HG03439 (cell line): ENCODE measurements around the gene ITIH2.
"Not testable (repeated sequence)": the region's sequence is repeated elsewhere in the genome, so short reads cannot be mapped to it uniquely, and the experiment has no call there.

Source experiments
- ATAC-seq: cut with Tn5 transposase; IDR thresholded peaks from one replicate; pipeline ENCODE4 v1.9.1; 2021; ENCODE audit warnings: mild to moderate bottlenecking, moderate library complexity; ENCODE audit not compliant: unreplicated experiment

Gene ITIH2

GRCh38 chr10:7734821-7735220, 31.7 kb downstream of the ITIH2 start:
- ATAC-seq, result no peak

- no peak for ATAC-seq
Measured at GRCh38 chr10:7738536-7739407, 35.7 kb downstream of the ITIH2 start.

DNA sequence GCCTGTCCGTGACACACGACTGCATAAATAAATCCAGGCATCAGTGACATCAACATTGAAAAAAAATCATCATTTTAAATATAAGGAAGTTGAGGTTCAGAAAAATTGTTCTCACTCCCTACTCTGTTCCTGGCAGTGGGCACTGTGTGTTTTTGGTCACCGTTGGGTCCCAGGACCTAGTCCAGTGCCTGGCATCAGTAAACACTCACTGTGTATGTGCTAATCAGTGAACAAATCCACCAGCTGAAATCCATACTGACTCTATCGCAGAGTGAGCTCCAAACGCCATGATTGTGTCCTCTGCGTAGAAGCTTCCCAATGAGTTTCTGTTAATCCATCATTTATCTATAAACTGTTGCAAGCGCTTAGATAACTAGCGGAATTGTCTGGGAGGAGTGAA, 41.2 kb downstream of the ITIH2 start:
- ATAC-seq, result no peak

- ATAC-seq, result not testable (repeated sequence)
Measured at GRCh38 chr10:7748637-7749036, 45.5 kb downstream of the ITIH2 start.

DNA sequence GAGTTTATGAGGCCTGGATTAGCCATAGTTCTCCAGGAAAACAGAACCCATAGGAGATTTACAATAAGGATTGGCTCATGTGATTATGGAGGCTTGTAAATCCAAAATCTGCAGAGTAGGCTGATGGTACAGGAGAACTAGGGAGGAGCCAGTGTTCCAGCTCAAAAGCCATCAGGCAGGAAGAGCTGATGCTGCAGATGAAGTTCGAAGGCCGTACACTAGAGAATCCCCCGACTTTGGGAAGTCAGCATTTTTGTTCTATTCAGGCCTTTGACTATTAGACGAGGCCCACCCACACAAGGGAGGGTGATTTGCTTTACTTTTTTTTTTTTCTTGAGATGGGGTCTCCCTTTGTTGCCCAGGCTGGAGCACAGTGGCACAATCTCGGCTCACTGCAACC, 47.1 kb downstream of the ITIH2 start:
- ATAC-seq, result no peak

DNA sequence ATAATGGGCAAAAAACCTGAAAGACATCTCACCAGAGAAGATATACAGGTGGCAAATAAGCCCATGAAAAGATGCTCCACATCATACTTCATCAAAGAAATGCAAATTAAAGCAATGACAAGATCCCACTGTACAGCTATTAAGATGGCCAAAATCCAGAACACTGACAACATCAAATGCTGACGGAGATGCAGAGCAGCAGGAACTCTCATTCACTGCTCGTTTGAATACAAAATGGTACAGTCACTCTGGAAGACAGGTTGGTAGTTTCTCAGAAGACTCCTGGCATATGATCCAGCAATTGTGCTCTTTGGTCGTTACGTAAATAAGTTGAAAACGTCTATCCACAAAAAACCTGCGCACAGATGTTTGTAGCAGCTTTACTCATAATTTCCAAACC, 49.1 kb downstream of the ITIH2 start:
- no peak for ATAC-seq

DNA sequence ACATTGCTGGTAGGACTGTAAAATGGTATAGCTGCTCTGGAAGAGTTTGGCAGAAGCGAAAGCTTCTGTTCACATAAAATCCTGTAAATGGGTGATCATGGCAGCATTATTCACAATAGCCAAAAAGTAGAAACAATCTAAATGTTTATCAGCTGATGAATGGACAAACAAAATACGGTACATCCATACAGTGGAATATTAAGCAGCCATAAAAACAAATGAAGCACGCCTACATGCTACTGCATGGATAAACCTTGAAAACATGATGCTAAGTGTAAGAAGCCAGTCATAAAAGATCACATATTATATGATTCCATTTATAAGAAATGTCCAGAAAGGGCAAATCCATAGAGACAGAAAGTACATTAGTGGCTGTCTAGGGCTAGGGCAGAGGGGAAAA, 52.0 kb downstream of the ITIH2 start:
- no peak for ATAC-seq

GRCh38 chr10:7756360-7756992, 53.4 kb downstream of the ITIH2 start:
- ATAC-seq, result no peak

DNA sequence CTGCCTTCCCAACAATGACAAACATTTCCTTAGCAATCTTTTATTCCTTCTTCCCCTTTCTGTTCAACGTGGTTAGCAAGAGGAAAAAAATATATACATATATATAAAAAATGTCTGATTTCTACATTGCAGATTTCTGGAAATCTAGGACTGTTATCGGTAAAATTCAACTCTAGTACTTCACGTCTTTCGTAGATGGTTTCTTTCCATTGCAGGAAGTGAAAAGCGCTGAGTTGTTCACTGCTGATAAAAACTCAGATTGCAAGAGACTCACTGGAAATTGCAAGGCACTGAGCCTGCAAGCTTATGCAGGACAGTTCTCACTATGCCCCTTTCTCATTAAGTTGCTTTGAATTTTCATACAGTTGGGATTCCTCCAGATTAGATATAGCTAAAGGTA, 60.8 kb downstream of the ITIH2 start:
- no peak for ATAC-seq

- ATAC-seq, result no peak
Measured at GRCh38 chr10:7766241-7766640, 63.1 kb downstream of the ITIH2 start.

- ATAC-seq, result no peak
Measured at GRCh38 chr10:7767209-7767608, 64.1 kb downstream of the ITIH2 start.

- ATAC-seq, result no peak
Measured at GRCh38 chr10:7768417-7768816, 65.3 kb downstream of the ITIH2 start.

DNA sequence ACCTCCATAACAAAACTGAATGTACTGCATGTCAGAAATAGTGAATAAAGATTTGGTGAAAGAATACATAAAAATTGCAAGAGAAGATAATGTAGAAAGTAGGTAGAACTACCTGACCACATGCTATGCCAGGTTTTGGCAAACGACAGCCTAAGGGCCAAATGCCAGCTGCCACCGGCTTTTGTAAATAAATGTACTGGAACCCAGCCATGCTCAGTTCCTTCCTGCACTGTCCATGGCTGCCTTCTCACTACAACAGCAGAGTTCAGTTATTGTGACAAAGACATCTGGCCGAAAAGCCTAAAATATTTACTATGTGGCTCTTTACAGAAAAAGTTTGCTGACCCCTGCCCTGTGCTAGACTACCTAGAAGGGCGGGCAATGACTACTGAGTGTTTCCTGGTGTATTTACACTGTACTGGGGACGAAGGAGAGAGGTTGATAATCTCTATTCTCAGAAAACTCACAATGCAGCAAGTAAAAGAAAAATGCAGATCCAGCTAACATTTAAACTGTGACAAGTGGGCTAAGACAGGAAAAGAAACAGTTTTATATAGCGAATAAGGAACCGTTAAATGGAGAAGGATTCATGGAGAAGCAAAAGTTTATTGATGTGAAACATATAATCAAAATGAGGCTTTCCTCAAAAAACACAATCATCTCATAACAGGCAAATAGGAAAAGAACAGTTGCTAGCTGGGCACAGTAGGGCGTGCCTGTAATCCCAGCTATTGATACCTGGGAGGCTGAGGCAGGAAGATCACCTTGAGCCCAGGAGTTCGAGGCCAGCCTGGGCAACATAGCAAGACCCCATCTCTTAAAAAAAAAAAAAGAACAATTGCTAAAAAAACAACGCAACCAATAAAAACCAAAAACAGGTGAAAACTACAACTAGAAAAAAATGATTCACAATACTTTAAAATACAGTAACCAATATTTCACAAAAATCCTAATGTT, 71.0 kb downstream of the ITIH2 start:
- no peak for ATAC-seq

DNA sequence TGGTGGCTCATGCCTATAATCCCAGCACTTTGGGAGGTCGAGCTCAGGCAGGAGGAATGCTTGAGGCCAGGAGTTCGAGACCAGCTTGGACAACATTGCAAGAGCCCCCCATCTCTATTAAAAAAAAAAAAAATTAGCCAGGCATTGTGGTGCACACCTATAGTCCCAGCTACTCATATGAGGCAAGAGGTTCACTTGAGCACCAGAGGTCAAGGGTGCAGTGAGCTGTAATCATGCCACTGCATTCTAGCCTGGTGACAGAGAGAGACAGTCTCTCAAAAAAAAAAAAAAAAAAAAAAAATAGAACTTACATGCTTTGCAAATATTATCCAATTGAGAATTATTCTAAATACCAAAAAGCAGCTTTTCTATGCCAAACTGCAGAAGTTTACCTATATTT, 73.7 kb downstream of the ITIH2 start:
- no peak for ATAC-seq

- ATAC-seq, result not testable (repeated sequence)
Measured at GRCh38 chr10:7782194-7782593, 79.1 kb downstream of the ITIH2 start.

- no peak for ATAC-seq
Measured at GRCh38 chr10:7786430-7786829, 83.3 kb downstream of the ITIH2 start.

DNA sequence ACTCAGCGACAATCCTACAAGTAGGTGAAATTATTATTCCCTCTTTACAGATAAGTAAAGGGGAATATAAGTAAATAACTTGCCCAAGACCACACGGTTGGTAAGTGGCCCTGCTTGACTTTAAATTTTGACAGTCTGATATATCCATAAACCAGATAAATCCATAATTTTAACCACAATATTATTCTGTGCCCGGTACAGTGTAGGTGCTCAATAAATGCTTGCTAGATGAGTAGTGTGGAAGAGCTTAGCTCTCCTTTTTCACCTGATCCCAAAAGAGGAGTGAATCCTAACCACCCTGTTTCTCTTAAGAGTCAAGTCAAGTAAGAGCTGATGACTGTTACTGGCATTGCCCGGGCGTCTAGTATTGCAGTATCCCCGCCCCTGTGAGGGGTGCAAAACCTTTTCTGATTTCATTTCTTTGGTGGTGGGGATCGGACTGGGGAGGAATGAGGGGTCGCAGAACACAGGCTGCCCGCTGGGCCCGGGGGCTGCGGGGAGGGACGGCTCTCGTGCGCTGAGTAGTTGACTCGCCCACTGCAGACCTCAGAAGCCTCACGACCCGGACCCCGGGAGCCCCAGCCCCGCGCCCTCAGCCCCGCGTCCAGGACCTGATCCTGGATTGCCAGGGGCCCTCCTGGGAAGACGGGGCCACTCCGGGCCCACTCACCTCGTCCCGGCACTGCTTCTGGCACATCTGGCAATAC, 84.2 kb downstream of the ITIH2 start:
- peak; percentile 7 for ATAC-seq

GRCh38 chr10:7787857-7788638, 84.9 kb downstream of the ITIH2 start, which contains the start of the genes ATP5F1C and KIN:
ATP5F1C (plus strand) TSS chr10:7788177; CDS start chr10:7788208, 31 bp downstream.
KIN (minus strand) TSS chr10:7787993; CDS start chr10:7787933, 60 bp downstream.
- ATAC-seq, result peak; percentile 96

DNA sequence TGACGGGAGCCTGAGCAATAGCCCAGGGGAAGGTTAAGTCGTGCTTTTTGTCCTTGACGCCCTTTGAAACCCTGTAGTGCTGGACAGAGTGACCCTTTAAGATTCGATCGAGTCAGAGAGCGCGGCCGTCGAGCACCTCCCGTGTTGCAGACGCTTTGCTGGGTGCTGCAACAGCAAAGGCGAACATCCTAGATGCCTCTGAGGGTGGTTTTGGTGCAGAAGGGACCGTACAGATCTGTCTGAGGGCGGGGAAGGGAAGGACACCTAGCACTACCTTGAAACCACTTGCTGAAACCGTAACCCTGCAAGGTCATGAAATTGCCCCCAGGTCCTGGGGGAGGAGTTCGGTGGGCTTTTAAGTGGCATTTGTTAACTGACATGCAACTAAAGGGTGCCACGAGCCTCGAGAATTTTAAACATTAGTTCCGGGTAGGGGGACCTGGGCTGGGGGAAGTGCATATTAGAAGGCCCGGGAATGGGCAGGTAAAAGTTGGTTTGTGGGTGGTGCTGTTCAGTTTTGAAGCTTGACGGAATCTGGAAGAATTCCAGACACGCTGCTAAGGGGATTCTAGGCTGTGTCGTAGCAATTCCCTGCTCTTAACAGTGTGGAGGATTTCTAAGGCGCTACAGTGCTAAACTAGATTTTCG, 85.6 kb downstream of the ITIH2 start:
- ATAC-seq, result peak; percentile 15
